ENCODE data around the gene GJB3. TPM values are rescaled to one million over a fixed set of nuclear protein-coding genes. Genes with fewer than 3 reads are reported as not detected.

Gene GJB3
- polyA plus RNA-seq, 2 of the 4 experiments (the other 2 are of a cell fraction) = 0.50 to 0.76 TPM

- TF ChIP-seq BCL3 (IDR thresholded peaks at IDR 0.05) (no peak), NPAS2 (CRISPR knock-in tag; IDR thresholded peaks at IDR 0.05; ENCODE audit: borderline replicate concordance) (no peak)
Measured at GRCh38 chr1:34777519-34778321, 3.3 kb upstream of the GJB3 start (continued).

GRCh38 chr1:34778381-34778780 lies 2.6 kb upstream of the GJB3 start:
- DNase-seq (ENCODE audit: low read depth in 1 of 2, low spot score in 1 of 2) (no peak), ATAC-seq (no peak), FAIRE-seq (no peak)
- Histone ChIP-seq H3K9me3 (no peaks in the 10 kb centered on the region), H3K4me2 (no peak overlapping the region), H3K27ac (no peak overlapping the region), H3K4me1 (peaks cover 4% of the 10 kb centered on the region; the same call in 1 of the 3 replicates), H3K4me3 (no peak overlapping the region)
- ChIA-PET POLR2A (no interaction called here), CTCF (interaction anchor here (0.9 to 1.0 kb wide), 2 partner anchors 9 to 35 kb away, joined by 3 read pairs; no protein-coding TSS in a partner anchor)
- 51% methylated on average over 6 of the region's 6 CpGs for WGBS (ENCODE audit: missing lambda C conversion rate)
- TF ChIP-seq JUN (IDR thresholded peaks at IDR 0.05) (no peak), BHLHE40 (IDR thresholded peaks at IDR 0.05; ENCODE audit: low read depth, low read length) (no peak), RNF2 (IDR thresholded peaks at IDR 0.05; ENCODE audit: borderline replicate concordance, low read depth) (no peak), PHF8 (IDR thresholded peaks at IDR 0.05; ENCODE audit: borderline replicate concordance, low read depth) (no peak), SREBF2 (IDR thresholded peaks at IDR 0.05) (no peak), MAX (IDR thresholded peaks at IDR 0.05) (no peak), ELK1 (IDR thresholded peaks at IDR 0.05; ENCODE audit: low read depth, low read length) (no peak), RAD21 (conservative IDR thresholded peaks at IDR 0.05 in 1 of 2, IDR thresholded peaks at IDR 0.05 in 1 of 2) (no peak), ATOH8 (CRISPR knock-in tag; IDR thresholded peaks at IDR 0.05; ENCODE audit: low read depth) (no peak), USF2 (IDR thresholded peaks at IDR 0.05) (no peak)

- WGBS (ENCODE audit: missing lambda C conversion rate) = 78% methylated on average over 5 of the region's 5 CpGs
- Histone ChIP-seq H3K4me1 (peaks cover 9% of the 10 kb centered on the region; the same call in 1 of the 3 replicates), H3K9me3 (no peaks in the 10 kb centered on the region), H3K27ac (no peak overlapping the region), H3K4me2 (no peak overlapping the region), H3K4me3 (no peak overlapping the region)
- ChIA-PET CTCF (interaction anchor here (0.9 to 1.1 kb wide), 3 partner anchors 8 to 36 kb away, joined by 3 read pairs; no protein-coding TSS in a partner anchor), POLR2A (no interaction called here)
- FAIRE-seq = no peak
- no peak for DNase-seq (ENCODE audit: low read depth in 1 of 2, low spot score in 1 of 2)
- TF ChIP-seq EHMT2 (IDR thresholded peaks at IDR 0.05; ENCODE audit: low read depth) = no peak
- no peak for TF ChIP-seq CBX2 (IDR thresholded peaks at IDR 0.05; ENCODE audit: borderline replicate concordance, low read depth)
- TF ChIP-seq ZNF302 (CRISPR knock-in tag; IDR thresholded peaks at IDR 0.05) = no peak
- no peak for TF ChIP-seq RCOR1 (IDR thresholded peaks at IDR 0.05; ENCODE audit: low read depth, low read length)
- TF ChIP-seq PBX3 (IDR thresholded peaks at IDR 0.05) = no peak
- TF ChIP-seq BCL3 (IDR thresholded peaks at IDR 0.05) = no peak
- TF ChIP-seq ELK1 (IDR thresholded peaks at IDR 0.05; ENCODE audit: low read depth, low read length) = no peak
- no peak for ATAC-seq
Measured at GRCh38 chr1:34779005-34779404, 2.0 kb upstream of the GJB3 start.
